Stimulated activated naive CD8-positive, alpha-beta T cell treated with anti-CD3 and anti-CD28 coated beads, Interleukin-15, Interleukin-2, amounts not matched to agents 100 ng/mL and 50 ng/mL, for 24 hours (primary cell): ENCODE data around the gene GLIPR2.
"Not testable (repeated sequence)": the region's sequence is repeated elsewhere in the genome, so short reads cannot be mapped to it uniquely, and the experiment has no call there.

ENCODE experiments used
- H3K27ac Mint-ChIP-seq: one replicate; pipeline ENCODE4 v1.8.0; 2021; ENCODE audit warnings: mild to moderate bottlenecking, mixed read lengths
- H3K27me3 Mint-ChIP-seq: one replicate; pipeline ENCODE4 v1.8.0; 2021; ENCODE audit warnings: mixed read lengths
- H3K36me3 Mint-ChIP-seq: one replicate; pipeline ENCODE4 v1.8.0; 2021; ENCODE audit warnings: low read depth, mixed read lengths
- H3K4me1 Mint-ChIP-seq: one replicate; pipeline ENCODE4 v1.8.0; 2021; ENCODE audit warnings: low read depth, mixed read lengths
- H3K4me3 Mint-ChIP-seq: one replicate; pipeline ENCODE4 v1.8.0; 2021; ENCODE audit warnings: mild to moderate bottlenecking, mixed read lengths
- H3K9me3 Mint-ChIP-seq: one replicate; pipeline ENCODE4 v1.8.0; 2021; ENCODE audit warnings: mixed read lengths

Gene GLIPR2

DNA sequence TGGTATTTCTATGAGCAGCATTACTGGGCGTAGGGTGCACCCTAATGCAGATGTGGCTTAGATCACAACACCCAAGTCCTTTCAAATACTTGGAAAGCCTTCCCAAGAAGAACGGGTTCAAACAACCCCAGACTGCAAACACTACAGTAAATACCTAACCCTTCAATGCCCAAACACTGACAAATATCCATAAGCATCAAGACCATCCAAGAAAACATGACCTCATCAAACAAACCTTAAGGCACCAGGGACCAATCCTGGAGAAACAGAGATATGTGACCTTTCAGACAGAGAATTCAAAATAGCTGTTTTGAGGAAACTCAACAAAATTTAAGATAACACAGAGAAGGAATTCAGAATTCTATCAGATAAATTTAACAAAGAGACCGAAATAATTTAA is 38.7 kb downstream of the GLIPR2 start:
- H3K9me3 Mint-ChIP-seq, H3K27me3 Mint-ChIP-seq, H3K27ac Mint-ChIP-seq, H3K4me3 Mint-ChIP-seq, H3K4me1 Mint-ChIP-seq, H3K36me3 Mint-ChIP-seq: not testable (repeated sequence)

DNA sequence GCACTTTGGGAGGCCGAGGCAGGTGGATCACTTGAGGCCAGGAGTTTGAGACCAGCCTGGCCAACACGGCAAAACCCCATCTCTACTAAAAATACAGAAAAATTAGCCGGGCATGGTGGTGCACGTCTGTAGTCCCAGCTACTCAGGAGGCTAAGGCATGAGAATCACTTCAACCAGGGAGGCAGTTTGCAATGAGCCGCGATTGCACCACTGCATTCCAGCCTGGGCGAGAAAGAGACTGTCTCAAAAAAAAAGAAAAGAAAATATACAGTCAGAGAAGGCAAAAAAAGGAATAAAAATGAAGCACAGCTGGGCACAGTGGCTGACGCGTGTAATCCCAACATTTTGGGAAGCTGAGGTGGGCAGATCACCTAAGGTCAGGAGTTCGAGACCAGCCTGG is 40.0 kb downstream of the GLIPR2 start:
- H3K4me3 Mint-ChIP-seq, H3K4me1 Mint-ChIP-seq, H3K36me3 Mint-ChIP-seq, H3K9me3 Mint-ChIP-seq, H3K27ac Mint-ChIP-seq, H3K27me3 Mint-ChIP-seq: not testable (repeated sequence)

DNA sequence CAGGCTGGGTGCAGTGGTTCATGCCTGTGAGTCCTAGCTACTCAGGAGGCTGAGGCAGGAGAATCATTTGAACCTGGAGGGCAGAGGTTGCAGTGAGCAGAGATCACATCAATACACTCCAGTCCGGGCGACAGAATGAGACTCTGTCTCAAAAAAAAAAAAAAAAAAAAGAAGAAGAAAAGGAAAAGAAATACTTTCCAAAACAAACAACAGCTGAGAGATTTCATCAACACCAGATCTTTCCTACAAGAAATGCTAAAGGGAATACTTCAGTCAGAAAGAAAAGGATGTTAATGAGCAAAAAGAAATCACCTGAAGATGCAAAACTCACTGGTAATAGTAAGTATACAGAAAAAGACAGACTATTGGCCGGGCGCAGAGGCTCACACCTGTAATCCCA is 41.0 kb downstream of the GLIPR2 start:
- Mint-ChIP-seq H3K4me3 (no peak overlapping the region), H3K9me3 (no peaks in the 10 kb centered on the region), H3K36me3 (no peaks in the 10 kb centered on the region), H3K4me1 (no peaks in the 10 kb centered on the region), H3K27me3 (no peaks in the 10 kb centered on the region), H3K27ac (no peak overlapping the region)

DNA sequence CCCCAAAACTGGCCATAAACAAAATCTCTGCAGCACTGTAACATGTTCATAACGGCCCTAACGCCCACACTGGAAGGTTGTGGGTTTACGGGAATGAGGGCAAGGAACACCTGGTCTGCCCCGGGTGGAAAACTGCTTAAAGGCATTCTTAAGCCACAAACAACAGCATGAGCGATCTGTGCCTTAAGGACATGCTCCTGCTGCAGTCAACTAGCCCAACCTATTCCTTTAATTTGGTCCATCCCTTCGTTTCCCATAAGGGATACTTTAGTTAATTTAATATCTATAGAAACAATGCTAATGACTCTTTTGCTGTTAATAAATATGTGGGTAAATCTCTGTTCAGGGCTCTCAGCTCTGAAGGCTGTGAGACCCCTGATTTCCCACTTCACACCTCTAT is 43.7 kb downstream of the GLIPR2 start:
- H3K27me3 Mint-ChIP-seq, H3K36me3 Mint-ChIP-seq, H3K4me3 Mint-ChIP-seq, H3K4me1 Mint-ChIP-seq, H3K9me3 Mint-ChIP-seq, H3K27ac Mint-ChIP-seq: not testable (repeated sequence)

DNA sequence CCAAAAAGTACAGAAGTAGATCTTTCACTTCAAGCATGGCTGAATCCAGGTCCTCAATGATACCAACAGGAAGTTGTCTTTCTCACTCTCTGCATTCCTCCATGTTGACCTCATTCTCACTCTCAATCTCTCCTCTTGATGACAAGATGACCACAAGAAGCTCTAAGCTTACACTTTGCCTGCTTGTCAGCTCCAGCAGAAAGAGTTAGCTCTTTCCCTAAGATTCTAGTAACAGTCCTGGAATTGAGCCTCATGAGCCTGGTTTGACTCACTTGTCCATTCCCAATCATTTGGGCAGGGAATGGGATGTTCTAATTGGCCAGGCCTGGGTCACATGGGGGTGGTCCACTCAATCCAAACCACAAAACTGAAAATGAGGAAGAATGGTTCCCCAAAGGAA is 50.9 kb downstream of the GLIPR2 start:
- Mint-ChIP-seq H3K4me3 (no peak overlapping the region), H3K27me3 (no peaks in the 10 kb centered on the region), H3K9me3 (no peaks in the 10 kb centered on the region), H3K4me1 (peaks cover 16% of the 10 kb centered on the region), H3K36me3 (no peaks in the 10 kb centered on the region), H3K27ac (no peak overlapping the region)

DNA sequence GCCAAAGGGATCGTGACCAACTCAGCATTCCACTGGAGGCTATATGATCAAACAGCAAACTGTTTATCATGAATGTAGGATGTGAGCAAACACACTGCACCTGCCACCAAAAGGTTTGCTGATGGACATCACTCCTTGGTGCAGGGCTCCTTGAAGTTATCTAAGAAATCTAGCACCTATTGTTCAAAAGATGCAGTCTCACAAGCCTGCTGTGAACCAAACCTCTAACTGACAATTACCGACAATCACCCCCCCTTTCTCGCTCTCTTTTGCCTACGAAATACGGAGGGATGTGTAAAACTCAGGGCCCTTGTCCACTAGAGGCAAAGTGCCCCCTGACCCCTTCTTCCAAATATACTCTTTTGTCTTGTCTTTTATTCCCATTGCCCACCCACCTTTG is 51.7 kb downstream of the GLIPR2 start:
- H3K4me1 Mint-ChIP-seq: peaks cover 24% of the 10 kb centered on the region
- no peaks in the 10 kb centered on the region for H3K36me3 Mint-ChIP-seq
- H3K9me3 Mint-ChIP-seq: no peaks in the 10 kb centered on the region
- no peaks in the 10 kb centered on the region for H3K27me3 Mint-ChIP-seq
- no peak overlapping the region for H3K27ac Mint-ChIP-seq
- no peak overlapping the region for H3K4me3 Mint-ChIP-seq

DNA sequence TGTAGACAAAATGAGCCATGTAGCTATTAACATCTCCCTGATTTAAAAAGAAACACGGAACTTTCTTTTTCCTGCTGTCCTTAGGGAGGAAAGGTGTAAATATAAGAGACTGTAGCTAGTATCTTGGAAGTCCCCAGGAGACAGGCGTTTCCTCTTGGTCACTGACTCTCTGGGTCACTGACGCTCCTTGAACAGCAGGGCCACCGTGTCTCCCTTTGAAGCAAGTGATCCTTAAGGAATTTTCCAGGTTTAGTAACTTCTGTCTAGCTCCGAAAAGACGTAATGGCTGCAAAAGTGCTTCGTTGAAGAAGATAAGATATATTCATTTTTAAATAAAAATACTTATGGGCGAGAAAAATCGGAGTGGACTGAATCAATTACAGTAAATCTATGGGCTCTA is 53.4 kb downstream of the GLIPR2 start:
- Mint-ChIP-seq H3K4me3 (peak overlapping the region; percentile 92), H3K36me3 (peaks cover 11% of the 10 kb centered on the region), H3K9me3 (no peaks in the 10 kb centered on the region), H3K4me1 (peaks cover 41% of the 10 kb centered on the region), H3K27me3 (no peaks in the 10 kb centered on the region), H3K27ac (no peak overlapping the region)

DNA sequence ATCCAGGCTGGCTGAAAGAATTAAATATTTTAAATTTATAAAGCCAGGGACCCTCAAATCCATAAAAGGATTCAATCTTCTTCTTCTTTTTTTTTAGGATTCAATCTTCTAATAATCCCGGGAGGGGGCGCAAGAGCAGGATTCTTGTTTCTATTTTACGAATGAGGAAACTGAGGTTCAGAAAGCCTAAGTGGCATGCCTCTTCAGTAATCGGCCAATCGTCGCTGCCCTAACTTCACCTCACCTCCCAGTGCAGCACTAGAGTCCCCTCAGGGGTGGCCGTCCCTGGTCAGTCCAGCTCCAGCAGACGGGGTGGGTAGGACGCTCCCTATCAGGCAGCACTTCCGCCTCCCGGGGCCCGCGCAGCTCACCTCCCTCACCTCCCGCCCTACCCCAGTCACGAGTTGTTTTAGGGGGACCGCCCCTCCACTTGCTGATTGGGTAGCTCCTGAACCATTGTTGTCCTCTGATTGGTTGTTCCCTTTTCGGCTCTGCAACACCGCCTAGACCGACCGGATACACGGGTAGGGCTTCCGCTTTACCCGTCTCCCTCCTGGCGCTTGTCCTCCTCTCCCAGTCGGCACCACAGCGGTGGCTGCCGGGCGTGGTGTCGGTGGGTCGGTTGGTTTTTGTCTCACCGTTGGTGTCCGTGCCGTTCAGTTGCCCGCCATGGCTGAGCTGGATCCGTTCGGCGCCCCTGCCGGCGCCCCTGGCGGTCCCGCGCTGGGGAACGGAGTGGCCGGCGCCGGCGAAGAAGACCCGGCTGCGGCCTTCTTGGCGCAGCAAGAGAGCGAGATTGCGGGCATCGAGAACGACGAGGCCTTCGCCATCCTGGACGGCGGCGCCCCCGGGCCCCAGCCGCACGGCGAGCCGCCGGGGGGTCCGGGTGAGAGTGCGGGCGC is 54.1 kb downstream of the GLIPR2 start, which contains the start of gene CLTA:
Gene CLTA, plus strand, starts transcription at position 534 of the 902 bp plus-strand sequence. Its CDS starts 136 bp downstream, at position 670.
- Mint-ChIP-seq H3K36me3 (peaks cover 16% of the 10 kb centered on the region), H3K27ac (peak within 1 kb of the TSS; percentile 84), H3K4me1 (peaks cover 47% of the 10 kb centered on the region), H3K9me3 (no peaks in the 10 kb centered on the region), H3K27me3 (no peaks in the 10 kb centered on the region), H3K4me3 (peak within 1 kb of the TSS; percentile 92)

DNA sequence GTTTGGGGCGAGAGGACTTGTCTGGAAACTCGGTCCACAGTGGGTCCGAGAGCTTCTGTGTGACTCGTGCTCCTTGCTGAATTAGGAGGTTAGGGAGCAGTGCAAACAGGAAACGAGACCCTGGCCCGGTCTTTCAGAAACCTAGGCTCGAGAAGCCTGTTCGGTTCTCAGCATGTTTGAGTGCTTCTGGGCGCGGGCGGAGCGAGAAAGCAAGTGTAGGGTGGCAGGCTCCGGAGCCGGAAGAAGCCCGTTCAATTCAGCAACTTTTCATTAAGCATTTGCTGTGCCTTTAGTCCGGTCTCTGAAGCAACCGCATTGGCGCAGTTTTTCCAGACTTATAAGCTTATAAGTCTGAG is 54.7 kb downstream of the GLIPR2 start:
- Mint-ChIP-seq H3K36me3 (peaks cover 16% of the 10 kb centered on the region), H3K4me3 (peak overlapping the region; percentile 92), H3K4me1 (peaks cover 47% of the 10 kb centered on the region), H3K27ac (peak overlapping the region; percentile 43), H3K9me3 (no peaks in the 10 kb centered on the region), H3K27me3 (no peaks in the 10 kb centered on the region)

DNA sequence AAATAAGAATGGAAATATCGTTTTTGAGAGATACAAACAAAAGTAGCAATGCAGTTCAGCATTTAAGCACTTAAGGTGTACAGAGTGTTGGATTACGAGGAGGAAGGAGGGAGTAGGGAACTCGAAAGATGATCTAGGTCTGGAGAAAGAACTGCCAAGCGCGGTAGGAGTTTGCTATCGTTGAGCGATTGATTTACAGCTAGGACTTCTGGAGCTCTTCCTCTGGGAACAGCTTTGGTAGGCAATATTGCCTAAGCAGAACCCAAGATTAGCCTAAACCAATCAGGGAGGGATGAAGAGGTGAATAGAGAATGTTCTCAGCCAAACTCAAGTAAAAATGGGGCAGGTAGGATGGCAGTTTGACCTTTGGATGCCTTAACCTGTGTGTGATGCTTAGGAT is 55.2 kb downstream of the GLIPR2 start:
- peaks cover 50% of the 10 kb centered on the region for H3K4me1 Mint-ChIP-seq
- no peaks in the 10 kb centered on the region for H3K27me3 Mint-ChIP-seq
- H3K9me3 Mint-ChIP-seq: no peaks in the 10 kb centered on the region
- H3K36me3 Mint-ChIP-seq: peaks cover 16% of the 10 kb centered on the region
- peak overlapping the region; percentile 43 for H3K27ac Mint-ChIP-seq
- H3K4me3 Mint-ChIP-seq: peak overlapping the region; percentile 92

DNA sequence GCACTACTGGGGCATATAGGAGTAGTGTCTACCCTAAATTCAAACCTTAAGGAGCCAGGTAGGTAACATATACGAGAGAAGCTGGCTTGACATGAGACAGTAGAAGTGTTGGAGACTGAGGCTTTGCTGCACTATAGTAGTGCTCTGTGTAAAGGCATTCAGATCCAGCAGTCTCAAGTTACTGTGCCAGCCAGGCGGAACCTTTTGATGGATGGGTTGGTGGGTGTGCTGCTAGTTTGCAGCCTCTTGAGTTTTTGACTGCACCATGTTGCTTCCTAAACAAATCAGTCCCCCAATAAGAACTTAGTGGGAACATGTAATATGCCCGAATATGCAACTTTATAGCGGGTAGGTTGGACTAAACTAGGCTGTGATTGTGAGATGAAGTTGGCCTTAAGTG is 55.7 kb downstream of the GLIPR2 start:
- H3K36me3 Mint-ChIP-seq: peaks cover 17% of the 10 kb centered on the region
- H3K27ac Mint-ChIP-seq: peak overlapping the region; percentile 60
- H3K9me3 Mint-ChIP-seq: no peaks in the 10 kb centered on the region
- no peaks in the 10 kb centered on the region for H3K27me3 Mint-ChIP-seq
- peaks cover 49% of the 10 kb centered on the region for H3K4me1 Mint-ChIP-seq
- H3K4me3 Mint-ChIP-seq: peak overlapping the region; percentile 92

DNA sequence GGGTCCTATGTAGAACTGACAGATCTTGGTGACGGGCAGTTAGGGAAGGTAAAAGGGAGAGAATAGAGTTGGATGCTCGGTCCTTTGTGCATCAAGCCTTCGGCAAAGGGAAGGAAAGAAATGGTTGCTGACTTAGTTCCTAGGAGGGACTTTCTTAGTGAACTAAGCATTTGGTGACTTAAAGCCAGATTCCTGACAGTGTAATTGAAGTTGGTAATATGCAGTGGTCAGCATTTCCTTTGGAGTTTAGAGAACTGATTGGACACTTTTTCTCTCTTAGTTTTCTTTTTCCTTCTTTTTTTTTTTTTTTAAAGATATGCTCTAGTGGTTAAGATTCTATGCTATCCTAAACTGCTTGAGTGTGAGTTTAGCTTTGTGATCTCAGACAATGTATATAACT is 56.5 kb downstream of the GLIPR2 start:
- H3K27ac Mint-ChIP-seq: peak overlapping the region; percentile 60
- H3K36me3 Mint-ChIP-seq: peaks cover 25% of the 10 kb centered on the region
- H3K4me3 Mint-ChIP-seq: peak overlapping the region; percentile 92
- peaks cover 46% of the 10 kb centered on the region for H3K4me1 Mint-ChIP-seq
- no peaks in the 10 kb centered on the region for H3K9me3 Mint-ChIP-seq
- no peaks in the 10 kb centered on the region for H3K27me3 Mint-ChIP-seq

DNA sequence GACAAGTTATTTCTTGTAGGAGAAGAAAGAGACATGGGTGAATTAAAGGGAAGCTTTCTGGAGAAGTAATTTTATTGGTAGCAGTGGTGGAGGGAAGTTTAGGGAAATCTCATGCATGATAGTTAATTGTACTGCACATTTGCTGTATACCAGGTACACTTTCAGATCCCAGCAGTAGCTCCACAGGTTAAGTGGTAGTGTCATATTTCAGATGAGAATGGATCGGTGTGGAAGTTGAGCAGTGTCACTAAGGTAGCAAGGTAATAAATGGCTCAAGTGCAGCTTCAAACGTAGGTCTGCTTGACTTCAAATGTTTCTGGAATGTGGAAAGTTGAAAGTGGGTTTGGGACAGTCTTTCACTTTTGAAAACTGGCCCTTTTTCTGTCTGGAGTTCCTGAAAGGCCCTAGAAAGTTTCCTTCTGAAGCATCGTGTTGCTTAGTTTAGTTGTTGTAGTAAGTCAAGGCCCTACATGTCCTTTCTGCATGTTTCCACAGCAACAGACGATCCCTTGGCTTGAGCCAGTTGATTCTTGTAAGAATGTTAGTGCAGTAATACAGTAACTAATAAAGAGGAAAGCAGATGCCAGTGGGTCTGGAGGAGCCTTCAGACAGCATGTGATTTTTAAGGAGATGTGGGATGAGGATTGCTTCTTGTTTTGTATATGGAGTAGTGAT is 57.9 kb downstream of the GLIPR2 start:
- no peaks in the 10 kb centered on the region for H3K9me3 Mint-ChIP-seq
- H3K36me3 Mint-ChIP-seq: peaks cover 31% of the 10 kb centered on the region

DNA sequence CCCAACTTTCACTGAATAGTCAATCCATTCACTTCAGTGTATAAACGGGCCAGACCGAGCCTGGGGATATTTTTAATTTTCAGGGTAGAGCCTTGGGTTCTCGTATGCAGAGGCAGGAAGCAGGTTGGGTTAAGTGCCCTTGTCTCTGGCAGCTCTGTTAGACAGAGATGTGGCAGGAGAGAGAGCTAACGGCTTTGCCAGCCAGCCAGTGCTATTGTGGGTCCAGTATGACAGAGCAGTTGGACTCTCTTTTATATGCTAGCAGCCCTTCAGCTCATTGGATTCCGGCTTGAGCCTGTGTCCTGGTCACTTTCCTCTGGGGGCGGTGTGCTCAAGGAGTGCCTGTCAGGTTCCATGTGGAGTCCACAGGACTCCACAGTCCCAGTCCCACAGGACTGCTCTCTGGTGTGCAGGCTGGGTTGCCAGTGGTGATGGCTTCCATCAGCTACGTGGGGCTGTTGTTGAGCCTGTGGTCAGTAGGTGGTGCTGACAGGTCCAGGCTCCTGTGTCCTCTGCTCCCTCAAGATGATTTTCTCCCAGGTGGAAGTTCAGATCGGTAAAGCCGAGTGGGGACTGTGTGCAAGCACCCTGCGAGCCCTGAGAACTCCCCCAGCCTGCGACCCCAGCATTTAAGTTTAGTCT is 68.5 kb downstream of the GLIPR2 start:
- peaks cover 93% of the 10 kb centered on the region for H3K36me3 Mint-ChIP-seq
- H3K27me3 Mint-ChIP-seq: no peaks in the 10 kb centered on the region
- peaks cover 41% of the 10 kb centered on the region for H3K4me1 Mint-ChIP-seq
- H3K27ac Mint-ChIP-seq: no peak overlapping the region
- no peak overlapping the region for H3K4me3 Mint-ChIP-seq
- H3K9me3 Mint-ChIP-seq: no peaks in the 10 kb centered on the region

More for the DNA sequence above, 57.9 kb downstream of the GLIPR2 start:
- no peaks in the 10 kb centered on the region for H3K27me3 Mint-ChIP-seq
- H3K27ac Mint-ChIP-seq: peak overlapping the region; percentile 13
- peaks cover 46% of the 10 kb centered on the region for H3K4me1 Mint-ChIP-seq
- H3K4me3 Mint-ChIP-seq: no peak overlapping the region

DNA sequence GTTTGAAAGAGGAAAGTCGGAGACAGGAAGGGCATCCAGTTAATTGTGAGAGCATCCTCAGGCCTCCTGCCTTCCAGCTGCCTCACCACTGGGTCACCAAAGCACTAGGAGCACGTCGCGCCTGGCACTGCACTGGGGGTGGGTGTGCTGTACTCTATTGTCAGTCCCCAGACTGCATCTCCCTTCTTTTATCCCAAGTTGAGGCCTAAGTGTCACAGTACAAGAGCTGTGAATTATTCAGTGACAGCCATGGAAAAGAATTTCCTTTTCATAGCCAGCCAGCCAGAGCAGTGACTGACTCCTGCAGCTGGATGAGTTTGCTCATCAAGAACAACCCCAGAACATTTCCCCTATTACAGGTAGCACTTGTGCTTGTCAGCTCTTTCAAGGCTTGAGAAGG is 70.5 kb downstream of the GLIPR2 start:
- Mint-ChIP-seq H3K4me3 (no peak overlapping the region), H3K4me1 (peaks cover 41% of the 10 kb centered on the region), H3K27me3 (no peaks in the 10 kb centered on the region), H3K9me3 (no peaks in the 10 kb centered on the region), H3K36me3 (peaks cover 95% of the 10 kb centered on the region), H3K27ac (peak overlapping the region; percentile 73)
